MM.1S (cell line): ENCODE measurements around the gene HIP1.
"Not testable (repeated sequence)": the region's sequence is repeated elsewhere in the genome, so short reads cannot be mapped to it uniquely, and the experiment has no call there.

Experiments
- DNase-seq: peaks from one replicate; pipeline ENCODE4 v3.0.0-alpha.2; 2015
- H2AFZ ChIP-seq: fragments of 300-600 bp; sonication (generic); 2 replicates; pipeline ENCODE4 v1.6.0; 2016; ENCODE audit warnings: antibody characterized with exemption, low read length
- H3F3A ChIP-seq: fragments of 300-600 bp; sonication (generic); 2 replicates; pipeline ENCODE4 v1.6.1; 2016; ENCODE audit warnings: mild to moderate bottlenecking, antibody characterized with exemption, low read length, moderate library complexity, mixed read lengths; ENCODE audit not compliant: insufficient read depth
- H3K27ac ChIP-seq: fragments of 300-600 bp; sonication (generic); 2 replicates; pipeline ENCODE4 v1.5.1; 2016; ENCODE audit warnings: mild to moderate bottlenecking, low read length
- H3K27me3 ChIP-seq: fragments of 300-600 bp; sonication (generic); replicated peaks from 2 replicates; pipeline ENCODE4 v1.6.0; 2016; ENCODE audit warnings: low read length; ENCODE audit not compliant: insufficient read depth
- H3K36me3 ChIP-seq: fragments of 300-600 bp; sonication (generic); replicated peaks from 2 replicates; pipeline ENCODE4 v1.6.1; 2016; ENCODE audit warnings: mild to moderate bottlenecking, low read length, mixed read lengths; ENCODE audit not compliant: insufficient read depth
- H3K4me1 ChIP-seq: fragments of 300-600 bp; sonication (generic); 2 replicates; pipeline ENCODE4 v1.6.1; 2016; ENCODE audit warnings: low read length, mixed read lengths
- H3K4me2 ChIP-seq: fragments of 300-600 bp; sonication (generic); 2 replicates; pipeline ENCODE4 v1.6.0; 2016; ENCODE audit warnings: low read depth, low read length
- H3K4me3 ChIP-seq: fragments of 300-600 bp; sonication (generic); 2 replicates; pipeline ENCODE4 v1.5.1; 2016; ENCODE audit warnings: low read length, mixed read lengths
- H3K79me2 ChIP-seq: fragments of 300-600 bp; sonication (generic); 2 replicates; pipeline ENCODE4 v1.6.1; 2016; ENCODE audit warnings: mixed run types, low read length, mixed read lengths
- H3K9ac ChIP-seq: fragments of 300-600 bp; sonication (generic); 2 replicates; pipeline ENCODE4 v1.6.1; 2016; ENCODE audit warnings: low read length, mixed read lengths
- H3K9me2 ChIP-seq: fragments of 300-600 bp; sonication (generic); replicated peaks from 2 replicates; pipeline ENCODE4 v1.6.1; 2016; ENCODE audit warnings: mild to moderate bottlenecking, low read length, mixed read lengths; ENCODE audit not compliant: insufficient read depth
- H3K9me3 ChIP-seq: fragments of 300-600 bp; sonication (generic); replicated peaks from 2 replicates; pipeline ENCODE4 v1.6.1; 2016; ENCODE audit warnings: mild to moderate bottlenecking, low read length, mixed read lengths; ENCODE audit not compliant: insufficient read depth
- H4K20me1 ChIP-seq: fragments of 300-600 bp; sonication (generic); 2 replicates; pipeline ENCODE4 v1.6.1; 2016; ENCODE audit warnings: mild to moderate bottlenecking, low read length, moderate library complexity, mixed read lengths; ENCODE audit not compliant: insufficient read depth
- EZH2 ChIP-seq: fragments of 300-600 bp; sonication (generic); optimal IDR thresholded peaks from 2 replicates; pipeline ENCODE3; 2017; ENCODE audit warnings: low read depth, mild to moderate bottlenecking, antibody characterized with exemption, low read length, mixed read lengths
- EZH2phosphoT487 ChIP-seq: fragments of 300-600 bp; sonication (generic); IDR thresholded peaks from 2 replicates; pipeline ENCODE4 v1.6.1; 2018; ENCODE audit warnings: antibody characterized with exemption, low read length
- TF ChIP-seq, protein P1 (sequence below): fragments of 300-600 bp; sonication (generic); IDR thresholded peaks from 2 replicates; pipeline ENCODE4 v1.5.1; 2016; ENCODE audit warnings: antibody characterized with exemption, low read length, mixed read lengths

The HIP1 gene

DNA sequence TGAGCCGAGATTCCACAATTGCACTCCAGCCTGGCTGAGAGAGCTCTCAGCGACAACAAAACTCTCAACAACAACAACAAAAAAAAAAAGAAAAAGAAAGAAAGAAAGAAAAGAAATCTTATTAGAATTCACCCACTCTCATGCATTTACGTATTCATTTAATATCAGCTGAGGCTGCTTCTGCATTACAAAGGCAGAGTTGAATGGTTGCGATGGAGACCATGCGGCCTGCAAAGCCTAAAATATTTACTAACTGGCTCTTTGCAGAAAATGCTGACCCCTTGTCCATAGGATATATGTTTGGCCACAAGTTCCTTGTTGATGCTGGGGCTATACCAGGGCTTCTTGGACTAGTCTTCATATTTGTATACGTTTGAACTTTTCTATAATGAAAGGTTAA is 137.2 kb downstream of the HIP1 start:
- no peak for DNase-seq
- no peaks in the 10 kb centered on the region for H3F3A ChIP-seq
- H2AFZ ChIP-seq, result no peak overlapping the region
- H3K4me1 ChIP-seq, result no peaks in the 10 kb centered on the region
- H3K36me3 ChIP-seq, result no peaks in the 10 kb centered on the region
- H3K79me2 ChIP-seq, result no peaks in the 10 kb centered on the region
- H3K9me3 ChIP-seq, result no peaks in the 10 kb centered on the region
- H3K27me3 ChIP-seq, result no peaks in the 10 kb centered on the region
- no peaks in the 10 kb centered on the region for H3K9me2 ChIP-seq
- no peaks in the 10 kb centered on the region for H4K20me1 ChIP-seq
- H3K4me3 ChIP-seq, result no peak overlapping the region
- no peak overlapping the region for H3K27ac ChIP-seq
- H3K9ac ChIP-seq, result no peak overlapping the region
- no peak for TF ChIP-seq EZH2
- TF ChIP-seq EZH2phosphoT487, result no peak
- TF ChIP-seq, protein P1, sequence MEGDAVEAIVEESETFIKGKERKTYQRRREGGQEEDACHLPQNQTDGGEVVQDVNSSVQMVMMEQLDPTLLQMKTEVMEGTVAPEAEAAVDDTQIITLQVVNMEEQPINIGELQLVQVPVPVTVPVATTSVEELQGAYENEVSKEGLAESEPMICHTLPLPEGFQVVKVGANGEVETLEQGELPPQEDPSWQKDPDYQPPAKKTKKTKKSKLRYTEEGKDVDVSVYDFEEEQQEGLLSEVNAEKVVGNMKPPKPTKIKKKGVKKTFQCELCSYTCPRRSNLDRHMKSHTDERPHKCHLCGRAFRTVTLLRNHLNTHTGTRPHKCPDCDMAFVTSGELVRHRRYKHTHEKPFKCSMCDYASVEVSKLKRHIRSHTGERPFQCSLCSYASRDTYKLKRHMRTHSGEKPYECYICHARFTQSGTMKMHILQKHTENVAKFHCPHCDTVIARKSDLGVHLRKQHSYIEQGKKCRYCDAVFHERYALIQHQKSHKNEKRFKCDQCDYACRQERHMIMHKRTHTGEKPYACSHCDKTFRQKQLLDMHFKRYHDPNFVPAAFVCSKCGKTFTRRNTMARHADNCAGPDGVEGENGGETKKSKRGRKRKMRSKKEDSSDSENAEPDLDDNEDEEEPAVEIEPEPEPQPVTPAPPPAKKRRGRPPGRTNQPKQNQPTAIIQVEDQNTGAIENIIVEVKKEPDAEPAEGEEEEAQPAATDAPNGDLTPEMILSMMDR, result no peak
- H3K4me2 ChIP-seq, result no peak overlapping the region

DNA sequence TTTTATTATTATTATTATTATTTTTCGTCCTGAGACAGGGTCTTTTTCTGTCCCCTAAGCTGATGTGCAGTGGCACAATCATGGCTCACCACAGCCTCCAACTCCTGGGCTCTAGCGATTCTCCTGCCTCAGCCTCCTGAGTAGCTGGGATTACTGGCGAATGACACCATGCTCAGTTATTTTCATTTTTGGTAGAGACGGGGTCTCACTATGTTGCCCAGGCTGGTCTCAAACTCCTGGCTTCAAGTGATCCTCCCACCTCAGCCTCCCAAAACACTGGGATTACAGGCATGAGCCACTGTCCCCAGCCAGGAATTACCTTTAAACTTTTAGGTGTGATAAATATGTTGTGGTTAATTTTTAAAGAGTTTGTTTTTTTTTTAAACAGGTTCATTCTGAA is 138.0 kb downstream of the HIP1 start:
- not testable (repeated sequence) for H4K20me1 ChIP-seq, H2AFZ ChIP-seq, H3K4me1 ChIP-seq, DNase-seq, H3K9me2 ChIP-seq, H3K36me3 ChIP-seq, H3K9ac ChIP-seq, H3K4me2 ChIP-seq, H3K27me3 ChIP-seq, H3K79me2 ChIP-seq, H3K27ac ChIP-seq, H3K9me3 ChIP-seq, H3F3A ChIP-seq, H3K4me3 ChIP-seq

GRCh38 chr7:75599244-75599781 is 139.4 kb downstream of the HIP1 start:
- Histone ChIP-seq H3K27ac (no peak overlapping the region), H3K79me2 (no peaks in the 10 kb centered on the region)
- DNase-seq, result no peak

More at GRCh38 chr7:75599244-75599781, 139.4 kb downstream of the HIP1 start:
- Histone ChIP-seq H3K36me3 (no peaks in the 10 kb centered on the region), H3K4me1 (no peaks in the 10 kb centered on the region), H2AFZ (no peak overlapping the region), H3K4me2 (no peak overlapping the region), H3K9me2 (no peaks in the 10 kb centered on the region), H3F3A (no peaks in the 10 kb centered on the region), H3K27me3 (no peaks in the 10 kb centered on the region), H4K20me1 (no peaks in the 10 kb centered on the region), H3K9me3 (no peaks in the 10 kb centered on the region), H3K9ac (no peak overlapping the region), H3K4me3 (no peak overlapping the region)
- TF ChIP-seq EZH2 (no peak), EZH2phosphoT487 (no peak)
- TF ChIP-seq, protein P1, result no peak
